Suprapubic skin (tissue), 3 donors: ENCODE data around the gene PRADC1.

Experiments used
- CTCF ChIP-seq, 2 donors: fragments of 200-600 bp in 1 of 2; fragments of 450-650 bp in 1 of 2; sonication (generic) in 1 of 2; IDR thresholded peaks; one replicate each; pipeline ENCODE4 v1.5.1; 2016 to 2019; ENCODE audit warnings: antibody characterized with exemption in 2 of 2, mild to moderate bottlenecking in 1 of 2, moderate library complexity in 1 of 2
- POLR2A ChIP-seq, 2 donors: fragments of 450-650 bp; IDR thresholded peaks; one replicate each; pipeline ENCODE4 v1.6.1; 2017; ENCODE audit warnings: antibody characterized with exemption in 2 of 2, mild to moderate bottlenecking in 2 of 2, moderate library complexity in 2 of 2

GRCh38 chr2:73265298-73266060, 32.4 kb upstream of the PRADC1 start:
- TF ChIP-seq CTCF (IDR thresholded peaks at IDR 0.05) (no peak), POLR2A (IDR thresholded peaks at IDR 0.05) (no peak)
